ENCODE results near the gene PMAIP1. TPM values are rescaled to one million over a fixed set of nuclear protein-coding genes. Genes with fewer than 3 reads are reported as not detected.
"Not testable (repeated sequence)": the region's sequence is repeated elsewhere in the genome, so short reads cannot be mapped to it uniquely, and the experiment has no call there.

PMAIP1 gene
- under 1 TPM in 5 of 6 experiments, not detected in 1; 0.18 to 0.55 (median 0.37) TPM for total RNA-seq
- long read RNA-seq, result 0 reads

- intact Hi-C loops (cut with DNase I), result no loop called here
- peak; percentile 79 to 88 (median 87) for DNase-seq
- TF ChIP-seq POLR2A (IDR thresholded peaks at IDR 0.05), result peak; percentile 74
- TF ChIP-seq CTCF (IDR thresholded peaks at IDR 0.05), result no peak
Measured at GRCh38 chr18:59899298-59900221, at the start of gene PMAIP1. PMAIP1 (plus strand) TSS chr18:59899996; CDS start chr18:59900178, 182 bp downstream.

GRCh38 chr18:59851784-59852399 lies 47.9 kb upstream of the PMAIP1 start:
- Histone ChIP-seq H3K4me3 (no peak overlapping the region), H3K4me1 (no peaks in the 10 kb centered on the region), H3K9me3 (no peaks in the 10 kb centered on the region), H3K27me3 (no peaks in the 10 kb centered on the region), H3K27ac (no peak overlapping the region), H3K36me3 (no peaks in the 10 kb centered on the region)
- no peak for DNase-seq
- TF ChIP-seq CTCF (IDR thresholded peaks at IDR 0.05) (no peak), POLR2A (IDR thresholded peaks at IDR 0.05) (no peak)
- WGBS (ENCODE audit: insufficient coverage, low coverage, low lambda C conversion rate, missing lambda C conversion rate), result 57% methylated on average over 8 of the region's 8 CpGs
- intact Hi-C loops (cut with DNase I), result no loop called here
- no peak for ATAC-seq

More at GRCh38 chr18:59899298-59900221, at the start of gene PMAIP1:
- Histone ChIP-seq H3K27me3 (no peaks in the 10 kb centered on the region), H3K27ac (peak within 1 kb of the TSS; percentile 41 to 73 (median 65)), H3K36me3 (no peaks in the 10 kb centered on the region), H3K4me1 (peaks cover 0 to 11% (median 0%) of the 10 kb centered on the region in 4 donors), H3K9me3 (no peaks in the 10 kb centered on the region), H3K4me3 (peak within 1 kb of the TSS; percentile 49 to 59 (median 54))
- WGBS (ENCODE audit: insufficient coverage, low coverage, low lambda C conversion rate, missing lambda C conversion rate), result 4% methylated on average over 15 of the region's 73 CpGs
- peak; percentile 95 to 96 (median 95) for ATAC-seq

- Histone ChIP-seq H3K27me3 (no peaks in the 10 kb centered on the region), H3K9me3 (no peaks in the 10 kb centered on the region)
- intact Hi-C loops (cut with DNase I), result no loop called here
Measured at GRCh38 chr18:59852548-59852947, 47.2 kb upstream of the PMAIP1 start.

GRCh38 chr18:59853380-59853779 lies 46.4 kb upstream of the PMAIP1 start:
- no peak overlapping the region for H3K27ac ChIP-seq
- no peak for TF ChIP-seq CTCF (IDR thresholded peaks at IDR 0.05)
- no peak for TF ChIP-seq POLR2A (IDR thresholded peaks at IDR 0.05)
- DNase-seq, result no peak
- no peak for ATAC-seq
- H3K36me3 ChIP-seq, result no peaks in the 10 kb centered on the region
- no peak overlapping the region for H3K4me3 ChIP-seq
- 65% methylated on average over 3 of the region's 3 CpGs for WGBS (ENCODE audit: insufficient coverage, low coverage, low lambda C conversion rate, missing lambda C conversion rate)
- no peaks in the 10 kb centered on the region for H3K27me3 ChIP-seq
- intact Hi-C loops (cut with DNase I), result no loop called here
- no peaks in the 10 kb centered on the region for H3K9me3 ChIP-seq
- H3K4me1 ChIP-seq, result no peaks in the 10 kb centered on the region

More at GRCh38 chr18:59852548-59852947, 47.2 kb upstream of the PMAIP1 start:
- ATAC-seq, result no peak
- H3K36me3 ChIP-seq, result no peaks in the 10 kb centered on the region
- no peaks in the 10 kb centered on the region for H3K4me1 ChIP-seq
- no peak for TF ChIP-seq POLR2A (IDR thresholded peaks at IDR 0.05)
- TF ChIP-seq CTCF (IDR thresholded peaks at IDR 0.05), result no peak
- no peak overlapping the region for H3K27ac ChIP-seq
- DNase-seq, result no peak
- WGBS (ENCODE audit: insufficient coverage, low coverage, low lambda C conversion rate, missing lambda C conversion rate), result 71% methylated on average over 2 of the region's 2 CpGs
- H3K4me3 ChIP-seq, result no peak overlapping the region

GRCh38 chr18:59853988-59854387 lies 45.8 kb upstream of the PMAIP1 start:
- 100% methylated on average over 1 of the region's 4 CpGs for WGBS (ENCODE audit: insufficient coverage, low coverage, low lambda C conversion rate, missing lambda C conversion rate)
- ATAC-seq, result not testable (repeated sequence)

More at GRCh38 chr18:59853988-59854387, 45.8 kb upstream of the PMAIP1 start:
- intact Hi-C loops (cut with DNase I); H3K4me1 ChIP-seq; H3K27ac ChIP-seq; H3K36me3 ChIP-seq; DNase-seq; H3K9me3 ChIP-seq; H3K4me3 ChIP-seq; H3K27me3 ChIP-seq: not testable (repeated sequence)
